Measurements from ENCODE around the gene EPHA3.

Gene EPHA3

GRCh38 chr3:89107461-89108290 lies at the start of gene EPHA3:
Gene EPHA3, plus strand, starts transcription at chr3:89107621. Its CDS starts 128 bp downstream, at chr3:89107749.
- peak; percentile 77 for DNase-seq (ENCODE audit: low spot score)

GRCh38 chr3:89058371-89058770 lies 49.0 kb upstream of the EPHA3 start:
- no peak for DNase-seq (ENCODE audit: low spot score)

- no peak for DNase-seq (ENCODE audit: low spot score)
Observed at GRCh38 chr3:89059211-89059925, 48.1 kb upstream of the EPHA3 start.

- no peak for DNase-seq (ENCODE audit: low spot score)
Observed at GRCh38 chr3:89061259-89061658, 46.2 kb upstream of the EPHA3 start.

- no peak for DNase-seq (ENCODE audit: low spot score)
Observed at GRCh38 chr3:89067736-89068135, 39.7 kb upstream of the EPHA3 start.

- DNase-seq (ENCODE audit: low spot score), result no peak
Observed at GRCh38 chr3:89072642-89073041, 34.8 kb upstream of the EPHA3 start.

- no peak for DNase-seq (ENCODE audit: low spot score)
Observed at GRCh38 chr3:89079944-89080343, 27.5 kb upstream of the EPHA3 start.

GRCh38 chr3:89087851-89088250 lies 19.6 kb upstream of the EPHA3 start:
- DNase-seq (ENCODE audit: low spot score), result no peak

GRCh38 chr3:89098173-89098572 lies 9.2 kb upstream of the EPHA3 start:
- DNase-seq (ENCODE audit: low spot score), result no peak

- peak; percentile 41 for DNase-seq (ENCODE audit: low spot score)
Observed at GRCh38 chr3:89098964-89099585, 8.3 kb upstream of the EPHA3 start.

GRCh38 chr3:89101251-89101650 lies 6.2 kb upstream of the EPHA3 start:
- no peak for DNase-seq (ENCODE audit: low spot score)

GRCh38 chr3:89101921-89102320 lies 5.5 kb upstream of the EPHA3 start:
- DNase-seq (ENCODE audit: low spot score), result no peak

GRCh38 chr3:89104499-89104898 lies 2.9 kb upstream of the EPHA3 start:
- no peak for DNase-seq (ENCODE audit: low spot score)

- no peak for DNase-seq (ENCODE audit: low spot score)
Observed at GRCh38 chr3:89105503-89105902, 1.9 kb upstream of the EPHA3 start.

- DNase-seq (ENCODE audit: low spot score), result no peak
Observed at GRCh38 chr3:89108291-89108550, 800 bp downstream of the EPHA3 start.

- no peak for DNase-seq (ENCODE audit: low spot score)
Observed at GRCh38 chr3:89113344-89113743, 5.9 kb downstream of the EPHA3 start.

- DNase-seq (ENCODE audit: low spot score), result peak; percentile 71
Observed at GRCh38 chr3:89113893-89114840, 6.7 kb downstream of the EPHA3 start.

- DNase-seq (ENCODE audit: low spot score), result no peak
Observed at GRCh38 chr3:89114841-89115223, 7.4 kb downstream of the EPHA3 start.

GRCh38 chr3:89116476-89116875 lies 9.1 kb downstream of the EPHA3 start:
- no peak for DNase-seq (ENCODE audit: low spot score)

- DNase-seq (ENCODE audit: low spot score), result no peak
Observed at GRCh38 chr3:89138048-89138447, 30.6 kb downstream of the EPHA3 start.

- DNase-seq (ENCODE audit: low spot score), result no peak
Observed at GRCh38 chr3:89139870-89140269, 32.4 kb downstream of the EPHA3 start.

GRCh38 chr3:89144080-89144479 lies 36.7 kb downstream of the EPHA3 start:
- DNase-seq (ENCODE audit: low spot score), result no peak

Measured in iPS-NIHi11 (cell line).